Activated naive CD4-positive, alpha-beta T cell treated with anti-CD3 and anti-CD28 coated beads, Interleukin-2, amount 50 U/mL, for 16 hours (primary cell): ENCODE results near the gene RFT1.
A peak's percentile ranks its signal among the peaks of the same experiment; 100 is the strongest.

Experiments used
- DNase-seq: peaks from one replicate; pipeline ENCODE4 v3.0.0-alpha.2; 2020

Gene RFT1

DNA sequence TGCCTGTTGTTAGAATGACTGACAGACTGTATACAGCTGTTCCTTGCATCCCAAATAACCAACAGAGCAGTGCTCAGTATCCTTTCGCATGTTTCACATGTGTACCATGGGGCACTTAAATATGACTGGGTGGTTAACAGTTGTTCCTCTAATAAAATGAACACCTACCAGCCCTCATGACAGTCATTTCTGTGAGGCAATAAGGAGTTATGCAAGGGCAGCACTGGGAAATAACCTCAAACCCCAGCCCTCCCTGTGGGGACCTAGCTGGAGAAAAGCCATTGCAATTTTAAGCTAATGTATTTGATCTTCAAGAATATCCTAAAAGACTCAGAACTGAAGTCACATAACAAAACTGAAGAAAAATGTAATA lies 7.3 kb downstream of the RFT1 start:
- no peak for DNase-seq

DNA sequence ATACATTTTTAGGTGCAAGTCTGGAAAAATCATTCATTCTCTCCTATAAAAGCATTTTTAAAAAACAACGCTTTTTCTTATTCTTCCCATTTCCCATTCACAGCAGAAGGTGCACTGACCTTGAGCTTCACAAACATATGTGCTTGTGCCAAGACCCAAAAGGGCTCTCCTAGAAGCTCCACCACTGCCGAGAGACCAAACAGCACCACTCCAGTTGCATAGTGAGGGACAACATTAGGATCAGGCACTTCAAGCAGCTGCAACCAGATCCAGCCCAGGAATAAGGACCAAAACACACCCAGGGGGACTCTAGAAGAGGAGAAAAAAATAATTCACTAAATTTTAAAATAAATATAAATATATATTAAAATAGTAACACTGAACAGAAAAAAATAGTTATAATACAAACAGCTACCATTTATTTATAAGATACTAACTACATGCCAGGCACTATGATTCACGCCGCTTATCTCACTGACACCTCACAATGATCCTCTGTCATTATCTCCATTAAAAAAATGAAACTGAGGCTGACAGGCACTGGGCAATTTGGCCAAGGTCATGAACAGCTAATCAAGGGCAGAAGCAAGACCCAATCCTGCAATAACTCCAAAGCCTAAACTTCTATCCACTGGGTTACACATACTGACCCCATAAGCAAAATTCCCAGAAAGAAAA lies 7.8 kb downstream of the RFT1 start:
- no peak for DNase-seq

- no peak for DNase-seq
These were observed 9.9 kb downstream of the RFT1 start for GRCh38 chr3:53120336-53120735.

DNA sequence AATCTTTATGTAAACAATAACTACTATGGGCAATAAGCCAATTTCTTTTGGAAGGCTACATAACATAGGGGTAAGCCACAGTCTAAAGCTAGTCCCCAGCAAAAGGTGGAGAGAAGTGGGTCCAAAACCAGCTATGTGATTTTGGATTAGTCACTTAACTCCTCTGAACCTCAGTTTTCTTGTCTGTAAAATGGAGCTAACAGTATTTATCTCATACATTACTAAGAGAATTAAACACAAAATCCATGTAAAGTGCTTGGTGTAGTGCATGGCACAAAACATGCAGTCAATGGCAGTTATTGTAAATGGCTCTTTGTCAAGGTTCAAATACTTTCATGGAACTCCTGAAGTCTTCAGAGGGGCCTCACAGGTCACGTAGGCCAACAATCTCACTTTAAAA lies 13.3 kb downstream of the RFT1 start:
- DNase-seq = no peak

DNA sequence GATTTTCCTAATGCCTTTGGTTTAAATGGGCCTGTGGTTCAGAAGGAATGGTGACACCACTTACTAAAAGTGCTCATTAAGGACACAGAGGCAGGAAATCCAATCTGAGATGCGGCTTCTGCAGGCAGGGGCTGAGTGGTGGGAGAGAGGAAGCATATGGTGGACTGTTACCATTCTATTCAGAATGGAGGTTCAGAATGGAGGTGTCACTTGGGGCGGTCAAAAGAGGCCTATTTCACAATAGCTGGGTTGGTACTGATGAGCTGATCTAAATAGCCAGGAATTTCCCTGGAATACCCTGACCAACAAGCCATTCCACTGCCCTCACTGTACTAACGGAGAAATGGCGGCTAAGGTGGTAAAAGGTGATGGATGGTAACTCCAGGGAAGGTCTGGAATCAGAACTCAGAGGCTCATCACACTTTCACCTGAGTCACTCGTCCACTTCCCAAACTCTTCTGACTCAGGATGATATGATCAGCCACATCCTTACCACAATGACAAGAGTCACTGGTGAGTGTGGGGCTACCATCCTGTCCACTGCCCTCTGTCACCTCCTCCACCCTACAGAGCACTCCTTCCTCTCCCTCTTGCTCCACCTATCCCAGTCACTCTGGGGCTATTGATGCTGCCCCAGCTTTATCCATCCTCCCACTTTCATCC lies 15.7 kb downstream of the RFT1 start:
- DNase-seq = no peak

- DNase-seq = peak; percentile 77
These were observed 16.2 kb downstream of the RFT1 start for GRCh38 chr3:53114011-53114400.

- DNase-seq = no peak
These were observed 16.8 kb downstream of the RFT1 start for GRCh38 chr3:53113293-53114010.

DNA sequence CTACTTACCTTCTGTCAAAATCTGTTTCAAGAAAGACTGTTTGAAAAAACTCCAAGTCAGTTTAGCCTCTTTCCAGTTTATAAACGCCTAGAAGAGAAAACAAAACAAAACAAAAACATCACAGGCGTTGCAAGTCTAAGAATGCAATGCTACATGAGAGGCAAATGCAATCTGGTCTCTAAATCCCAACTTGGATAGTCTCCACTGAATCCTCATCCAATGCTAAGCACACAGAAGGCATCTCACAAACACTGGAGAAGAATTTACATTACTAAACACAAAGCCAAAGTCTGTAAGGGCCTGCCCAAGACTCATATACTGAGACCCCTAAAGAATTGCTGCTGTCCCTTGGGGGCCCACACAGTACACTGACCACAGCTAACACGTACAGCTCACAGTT lies 18.4 kb downstream of the RFT1 start:
- DNase-seq = no peak

- DNase-seq = peak; percentile 45
These were observed 20.1 kb downstream of the RFT1 start for GRCh38 chr3:53109891-53110771.

- DNase-seq = peak; percentile 18
These were observed 21.0 kb downstream of the RFT1 start for GRCh38 chr3:53109190-53109589.

DNA sequence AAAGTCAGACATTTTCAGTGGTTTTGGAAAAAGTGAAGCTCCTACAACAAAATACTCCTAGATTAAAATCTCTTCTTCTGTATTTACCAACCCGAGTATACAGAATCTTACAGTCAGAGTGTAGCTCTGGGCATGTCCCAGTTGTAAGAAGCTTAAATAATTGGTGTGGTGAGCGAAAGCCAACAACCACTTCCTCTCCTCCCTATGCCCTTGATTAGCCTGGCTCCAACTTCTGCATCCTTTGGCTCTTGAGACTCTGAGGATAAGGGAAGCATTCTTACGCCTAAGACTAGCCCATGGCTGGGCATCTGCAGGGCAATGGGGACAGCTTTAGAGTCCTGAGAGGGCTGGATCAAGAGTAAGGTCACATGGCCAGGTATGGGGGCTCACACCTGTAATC lies 25.5 kb downstream of the RFT1 start:
- DNase-seq = no peak

DNA sequence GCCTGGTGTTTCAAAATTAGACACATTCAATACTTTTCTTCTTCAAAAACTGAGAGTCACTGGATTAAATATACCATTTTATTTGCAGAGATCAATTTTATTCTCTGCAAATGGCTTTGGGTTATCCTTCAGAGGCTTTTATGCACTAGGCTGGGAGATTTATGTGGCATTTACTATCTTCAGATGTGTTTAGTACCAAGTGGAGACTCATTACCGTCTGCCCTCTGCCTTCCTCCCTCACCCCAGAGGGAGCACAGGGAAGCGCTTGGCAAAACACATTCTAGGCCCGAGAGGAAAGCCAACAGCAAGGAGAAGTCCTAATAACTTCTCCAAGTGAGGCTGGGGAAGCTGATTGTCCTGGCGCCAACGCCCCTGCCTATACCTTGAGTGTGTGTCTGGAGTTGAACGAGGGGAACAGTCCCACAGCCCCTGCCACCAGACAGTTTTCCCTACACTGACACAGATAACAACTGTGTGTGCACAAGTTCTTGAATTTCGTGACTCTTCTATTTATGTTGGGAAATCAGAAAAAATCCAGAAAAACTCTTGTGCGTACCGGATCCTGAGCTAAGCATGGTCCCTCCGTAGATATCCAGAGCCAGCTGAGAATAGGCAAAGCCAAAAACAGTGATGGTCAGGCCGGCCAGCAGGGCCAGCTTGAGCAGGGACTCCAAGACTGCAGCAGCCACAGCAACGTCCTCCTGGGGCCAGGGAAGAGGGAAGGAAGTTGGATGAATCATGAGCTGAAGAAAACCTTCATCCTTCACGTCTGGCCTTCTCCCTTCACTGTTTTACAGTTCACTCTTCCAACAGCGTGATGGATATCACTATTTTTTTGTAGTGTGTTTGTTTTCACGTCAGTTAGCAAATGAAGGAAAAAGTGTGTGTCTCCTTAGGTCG lies 26.6 kb downstream of the RFT1 start:
- DNase-seq = no peak

- peak; percentile 50 for DNase-seq
These were observed 27.6 kb downstream of the RFT1 start for GRCh38 chr3:53102601-53103147.

DNA sequence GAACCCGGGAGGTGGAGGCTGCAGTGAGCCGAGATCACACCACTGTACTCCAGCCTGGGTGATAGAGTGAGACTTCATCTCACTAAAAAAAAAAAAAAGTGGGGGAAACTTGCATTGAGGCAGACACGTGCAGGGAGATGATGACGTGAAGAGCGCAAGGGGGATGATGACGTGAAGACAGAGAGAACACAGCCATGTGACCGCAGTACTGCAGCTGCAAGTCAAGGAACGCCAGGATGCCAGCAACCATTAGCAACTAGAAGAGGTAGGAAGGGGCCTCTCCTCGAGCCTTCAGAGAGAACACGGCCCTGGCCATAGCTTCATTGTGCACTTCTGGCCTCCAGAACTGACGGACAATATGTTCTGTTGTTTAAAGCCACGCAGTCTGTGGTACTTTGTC lies 28.3 kb downstream of the RFT1 start:
- DNase-seq = no peak

DNA sequence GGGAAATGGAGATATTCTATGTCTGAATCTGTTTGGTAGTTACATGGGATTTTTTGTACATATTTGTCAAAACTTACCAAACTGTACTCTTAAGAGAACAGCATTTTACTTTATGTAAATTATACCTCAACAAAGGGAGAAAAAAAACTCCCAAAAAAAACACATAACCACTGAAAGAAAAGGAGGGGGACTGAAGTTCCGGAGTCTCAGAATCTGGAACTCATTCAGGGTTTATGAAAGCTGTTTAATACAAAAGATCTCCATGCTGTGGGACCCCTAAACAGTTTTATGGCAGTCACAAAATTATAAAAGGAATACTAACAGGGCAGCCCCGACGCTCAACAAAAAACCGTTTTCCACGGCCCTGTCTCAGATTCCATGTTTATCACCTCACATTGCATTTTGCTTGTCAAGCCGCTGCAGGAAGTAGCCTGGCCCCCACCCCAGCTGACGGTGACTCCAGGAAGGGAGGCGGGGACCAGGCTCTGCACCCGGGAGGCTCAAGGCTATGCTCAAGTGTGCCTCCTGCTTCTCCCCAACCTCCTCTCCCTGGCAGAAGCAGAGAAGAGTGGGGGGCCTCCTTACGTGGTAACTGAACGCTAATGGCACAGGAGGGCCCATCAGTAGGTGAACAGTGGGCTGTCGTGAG lies 29.3 kb downstream of the RFT1 start:
- no peak for DNase-seq

DNA sequence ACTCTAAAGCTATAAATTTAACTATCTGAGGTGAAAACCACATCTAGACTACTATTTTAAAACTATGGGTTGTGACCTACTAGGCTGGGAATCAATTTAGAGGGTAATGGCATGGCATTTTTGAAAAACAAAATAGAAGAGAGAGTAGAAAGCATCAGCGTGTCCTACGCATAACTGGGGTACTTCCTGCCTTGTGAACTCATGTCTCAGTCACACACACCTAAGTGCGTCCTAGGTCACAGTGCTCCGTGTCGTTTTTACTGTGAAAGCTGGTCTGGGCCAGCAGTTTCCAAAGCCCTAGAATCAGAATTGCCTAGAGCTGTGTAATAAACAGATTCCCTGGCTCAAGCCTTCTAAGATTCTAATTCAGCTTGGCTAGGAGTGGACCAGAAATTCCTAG lies 32.3 kb downstream of the RFT1 start:
- no peak for DNase-seq

GRCh38 chr3:53092942-53093341 lies 37.3 kb downstream of the RFT1 start:
- no peak for DNase-seq

DNA sequence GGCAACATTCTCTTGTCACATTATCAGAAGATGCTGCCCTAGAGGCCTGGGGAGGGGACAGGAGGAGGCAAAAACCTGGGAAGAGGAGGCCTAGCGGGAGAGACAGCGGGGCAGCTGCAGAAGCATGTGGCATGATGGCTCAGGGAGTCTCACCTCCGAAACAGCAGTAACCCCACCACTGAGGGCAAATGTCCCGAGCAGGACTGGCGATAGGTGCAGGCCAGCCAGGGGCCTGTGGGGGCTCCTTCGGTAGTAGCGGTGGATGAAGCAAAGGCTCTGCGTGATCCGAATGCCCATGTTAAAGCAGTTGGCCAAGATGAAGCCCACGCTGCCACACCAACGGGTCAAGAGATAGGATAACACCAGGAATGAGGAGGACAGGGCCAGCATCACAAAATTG lies 38.0 kb downstream of the RFT1 start:
- no peak for DNase-seq

GRCh38 chr3:53091011-53091410 lies 39.2 kb downstream of the RFT1 start:
- DNase-seq = no peak

- DNase-seq = no peak
These were observed 40.7 kb downstream of the RFT1 start for GRCh38 chr3:53089511-53089910.

- no peak for DNase-seq
These were observed 44.8 kb downstream of the RFT1 start for GRCh38 chr3:53085476-53085875.
